Measurements from ENCODE around the gene DOCK1.
"Not testable (repeated sequence)": the region's sequence is repeated elsewhere in the genome, so short reads cannot be mapped to it uniquely, and the experiment has no call there.

Gene DOCK1

GRCh38 chr10:126904818-126905701 is at the start of gene DOCK1:
Gene DOCK1, plus strand, starts transcription at chr10:126905428. Its CDS starts 90 bp downstream, at chr10:126905518.
- DNase-seq, result no peak

DNA sequence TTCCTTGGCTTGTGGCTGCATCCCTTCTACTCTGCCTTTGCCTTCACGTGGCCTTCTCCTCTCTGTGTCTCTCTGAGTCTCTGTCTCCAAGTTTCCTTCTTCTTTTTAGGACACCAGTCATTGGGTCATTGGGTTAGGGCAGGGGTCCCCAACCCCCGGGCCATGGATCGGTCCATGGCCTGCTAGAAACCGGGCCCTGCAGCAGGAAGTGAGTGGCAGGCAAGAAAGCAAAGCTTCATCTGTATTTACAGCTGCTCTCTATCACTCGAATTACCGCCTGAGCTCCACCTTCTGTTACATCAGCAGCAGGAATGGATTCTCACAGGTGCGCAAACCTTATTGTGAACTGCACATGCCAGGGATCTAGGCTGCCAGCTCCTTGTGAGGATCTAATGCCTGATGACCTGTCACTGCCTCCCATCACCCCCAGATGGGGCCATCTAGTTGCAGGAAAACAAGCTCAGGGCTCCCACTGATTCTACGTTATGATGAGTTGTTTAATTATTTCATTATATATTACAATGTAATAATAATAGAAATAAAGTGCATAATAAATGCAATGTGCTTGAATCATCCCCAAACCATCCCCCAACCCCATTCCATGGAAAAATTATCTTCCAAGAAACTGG is 47.9 kb upstream of the DOCK1 start:
- no peak for DNase-seq

GRCh38 chr10:126867567-126868365 is 37.5 kb upstream of the DOCK1 start:
- no peak for DNase-seq

DNA sequence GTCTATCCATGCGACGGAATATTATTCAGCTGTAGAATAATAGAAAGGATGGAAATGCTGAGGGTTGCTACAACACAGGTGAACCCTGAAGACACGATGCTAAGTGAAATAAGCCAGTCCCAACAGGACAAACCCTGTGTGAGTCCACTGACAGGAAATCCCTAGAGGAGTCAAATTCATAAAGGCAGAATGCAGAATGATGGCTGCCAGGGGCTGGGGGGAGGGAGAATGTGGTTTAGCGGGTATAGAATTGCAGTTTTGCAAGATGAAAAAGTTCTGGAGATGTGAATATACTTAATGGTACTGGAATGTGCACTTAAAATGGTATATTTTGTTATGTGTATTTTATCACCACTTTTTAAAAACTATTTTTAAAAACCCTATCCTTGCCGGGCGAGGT is 36.9 kb upstream of the DOCK1 start:
- no peak for DNase-seq

- DNase-seq, result no peak
These were observed 33.1 kb upstream of the DOCK1 start for GRCh38 chr10:126872135-126872534.

DNA sequence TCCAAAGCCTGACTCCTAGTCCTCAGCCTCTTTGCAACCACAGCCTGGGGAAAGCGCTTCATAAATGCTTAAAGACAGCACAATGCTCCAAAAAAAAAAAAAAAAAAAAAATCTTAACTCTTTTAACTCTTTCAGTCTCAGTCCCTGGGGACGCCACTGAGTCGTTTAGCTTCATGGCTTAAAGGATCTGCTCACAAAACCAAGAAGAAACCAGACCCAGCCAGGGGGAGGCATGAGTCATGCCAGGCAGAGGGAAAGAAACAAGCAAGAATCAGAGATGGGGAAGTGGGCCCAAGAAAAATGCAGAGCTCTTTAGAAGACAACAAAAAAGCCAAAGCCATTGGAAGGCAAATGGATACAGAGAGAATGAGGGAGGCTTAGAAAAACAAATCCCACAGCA is 32.5 kb upstream of the DOCK1 start:
- DNase-seq, result no peak

GRCh38 chr10:126876456-126876855 is 28.8 kb upstream of the DOCK1 start:
- DNase-seq, result no peak

GRCh38 chr10:126877390-126877789 is 27.8 kb upstream of the DOCK1 start:
- DNase-seq, result no peak

GRCh38 chr10:126878594-126878993 is 26.6 kb upstream of the DOCK1 start:
- DNase-seq, result no peak

DNA sequence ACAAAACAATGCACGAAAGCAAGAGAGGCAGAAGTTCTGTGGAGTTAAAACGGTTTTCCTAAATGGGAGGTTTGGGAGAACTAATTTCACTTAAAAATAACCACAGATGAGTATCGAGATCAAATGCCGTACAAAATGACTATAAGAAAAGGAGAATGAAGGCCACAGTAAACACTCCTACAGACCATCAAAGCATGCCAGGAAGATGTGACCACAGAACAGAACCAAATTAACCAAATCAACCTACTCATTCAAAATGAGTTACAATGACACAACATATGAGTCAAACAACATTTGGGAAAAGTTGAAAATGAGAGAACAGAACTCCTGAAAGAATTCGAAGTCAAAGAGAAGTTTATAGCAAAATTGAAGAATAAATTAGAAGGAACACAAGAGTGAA is 24.3 kb upstream of the DOCK1 start:
- DNase-seq, result no peak

DNA sequence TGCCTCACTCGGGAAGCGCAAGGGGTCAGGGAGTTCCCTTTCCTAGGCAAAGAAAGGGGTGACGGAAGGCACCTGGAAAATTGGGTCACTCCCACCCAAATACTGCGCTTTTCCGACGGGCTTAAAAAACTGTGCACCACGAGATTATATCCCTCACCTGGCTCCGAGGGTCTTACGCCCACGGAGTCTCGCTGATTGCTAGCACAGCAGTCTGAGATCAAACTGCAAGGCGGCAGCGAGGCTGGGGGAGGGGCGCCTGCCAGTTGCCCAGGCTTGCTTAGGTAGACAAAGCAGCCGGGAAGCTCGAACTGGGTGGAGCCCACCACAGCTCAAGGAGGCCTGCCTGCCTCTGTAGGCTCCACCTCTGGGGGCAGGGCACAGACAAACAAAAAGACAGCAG is 23.2 kb upstream of the DOCK1 start:
- not testable (repeated sequence) for DNase-seq

- not testable (repeated sequence) for DNase-seq
These were observed 16.8 kb upstream of the DOCK1 start for GRCh38 chr10:126888436-126888835.

- DNase-seq, result no peak
These were observed 15.8 kb upstream of the DOCK1 start for GRCh38 chr10:126889421-126889820.

GRCh38 chr10:126890797-126891196 is 14.4 kb upstream of the DOCK1 start:
- not testable (repeated sequence) for DNase-seq

GRCh38 chr10:126892226-126893175 is 12.7 kb upstream of the DOCK1 start:
- DNase-seq, result no peak

DNA sequence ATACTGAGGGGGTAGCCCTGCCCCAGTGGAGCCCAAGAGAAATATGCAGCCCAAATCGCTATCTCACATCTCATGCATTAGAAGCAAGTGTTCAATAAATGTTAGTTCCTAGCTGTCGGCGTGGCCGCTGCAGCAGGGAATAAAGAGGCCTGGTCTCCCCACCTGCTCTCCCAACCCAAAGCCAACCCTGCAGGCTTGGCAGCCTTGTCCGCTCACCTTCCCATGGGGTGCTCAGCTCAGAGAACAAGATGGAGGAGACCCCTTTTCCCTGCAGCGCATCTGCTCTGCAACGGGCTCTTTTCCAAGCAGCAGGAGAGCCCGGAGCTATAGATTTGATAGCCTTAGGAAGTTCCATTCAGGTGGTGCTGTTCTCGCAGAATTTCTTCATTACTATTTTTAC is 12.0 kb upstream of the DOCK1 start:
- DNase-seq, result no peak

DNA sequence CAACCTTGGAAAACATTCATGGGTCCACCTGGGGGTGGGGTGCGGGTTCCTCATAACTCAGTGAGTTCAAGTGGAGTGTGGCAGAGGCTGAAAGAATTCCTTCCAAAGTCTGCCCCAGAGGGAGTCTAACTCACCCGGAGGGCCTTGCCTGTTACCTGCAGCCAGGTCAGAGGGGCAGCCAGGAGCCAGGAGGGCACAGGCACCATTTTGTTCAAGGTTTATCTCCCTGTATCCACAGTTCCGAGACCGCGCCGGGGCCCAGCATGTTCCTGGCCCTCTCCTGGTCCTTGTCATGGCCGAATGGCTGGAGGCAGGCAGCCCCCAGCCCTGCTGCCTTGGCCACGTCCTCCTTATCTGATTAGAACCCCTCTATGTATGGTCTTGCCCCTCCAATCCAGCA is 11.4 kb upstream of the DOCK1 start:
- no peak for DNase-seq

- no peak for DNase-seq
These were observed 9.9 kb upstream of the DOCK1 start for GRCh38 chr10:126895214-126895781.

GRCh38 chr10:126898460-126898859 is 6.8 kb upstream of the DOCK1 start:
- DNase-seq, result no peak

- not testable (repeated sequence) for DNase-seq
These were observed 5.7 kb upstream of the DOCK1 start for GRCh38 chr10:126899529-126899928.

DNA sequence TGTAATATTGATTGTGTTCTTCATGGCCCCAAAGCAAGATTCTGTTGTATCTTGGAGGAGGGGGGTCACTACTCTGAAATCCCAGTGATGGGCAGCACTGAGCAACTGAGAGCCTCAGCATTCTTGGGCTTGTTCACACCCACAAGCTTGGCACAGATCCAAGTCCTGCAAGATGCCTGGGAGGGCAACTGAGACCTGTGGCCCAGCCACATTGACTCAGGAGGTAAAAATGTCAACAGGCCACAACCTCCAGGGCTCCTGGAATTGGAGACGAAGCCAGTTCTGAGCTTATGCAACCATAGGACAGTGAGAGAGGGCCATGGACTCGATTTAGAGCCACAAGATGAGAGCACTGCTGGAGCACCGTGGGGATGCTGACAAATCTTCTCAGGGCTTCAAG is 3.1 kb upstream of the DOCK1 start:
- no peak for DNase-seq
